AG09319 (cell line): ENCODE data around the gene PIK3C2B.

Experiments used
- DNase-seq: peaks from one replicate; pipeline ENCODE4 v3.0.0-alpha.2; 2010; ENCODE audit warnings: low read depth; ENCODE audit errors: extremely low read depth
- TF ChIP-seq, protein P1 (sequence below): IDR thresholded peaks from 2 replicates; pipeline ENCODE4 v1.5.1; 2011; ENCODE audit warnings: low read depth, mild to moderate bottlenecking, inconsistent platforms, low read length, moderate library complexity

PIK3C2B gene

DNA sequence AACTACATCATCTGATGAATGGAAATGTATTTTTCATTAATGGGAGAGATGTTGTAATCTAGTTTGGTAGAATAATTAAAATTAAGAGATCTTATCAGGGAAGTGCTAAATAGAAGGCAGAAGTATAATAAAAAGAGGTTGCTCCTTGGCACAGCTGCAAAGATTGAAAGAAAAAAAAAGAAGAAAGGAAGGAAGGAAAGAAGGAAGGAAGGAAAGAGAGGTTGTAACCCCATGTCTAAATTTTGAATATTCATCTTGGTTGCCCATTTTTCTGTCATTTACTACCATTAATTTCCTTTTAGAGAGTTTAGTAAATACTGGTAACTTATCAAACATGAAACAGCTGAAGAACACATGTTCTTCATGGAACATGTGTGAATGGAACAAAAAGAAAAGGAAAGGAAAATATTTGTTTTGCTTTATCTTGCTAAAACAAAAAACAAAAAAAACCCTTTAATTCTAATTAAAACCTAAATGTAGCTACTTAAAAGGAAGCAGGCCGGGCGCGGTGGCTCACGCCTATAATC lies 11.1 kb upstream of the PIK3C2B start:
- no peak for DNase-seq
- TF ChIP-seq, protein P1, sequence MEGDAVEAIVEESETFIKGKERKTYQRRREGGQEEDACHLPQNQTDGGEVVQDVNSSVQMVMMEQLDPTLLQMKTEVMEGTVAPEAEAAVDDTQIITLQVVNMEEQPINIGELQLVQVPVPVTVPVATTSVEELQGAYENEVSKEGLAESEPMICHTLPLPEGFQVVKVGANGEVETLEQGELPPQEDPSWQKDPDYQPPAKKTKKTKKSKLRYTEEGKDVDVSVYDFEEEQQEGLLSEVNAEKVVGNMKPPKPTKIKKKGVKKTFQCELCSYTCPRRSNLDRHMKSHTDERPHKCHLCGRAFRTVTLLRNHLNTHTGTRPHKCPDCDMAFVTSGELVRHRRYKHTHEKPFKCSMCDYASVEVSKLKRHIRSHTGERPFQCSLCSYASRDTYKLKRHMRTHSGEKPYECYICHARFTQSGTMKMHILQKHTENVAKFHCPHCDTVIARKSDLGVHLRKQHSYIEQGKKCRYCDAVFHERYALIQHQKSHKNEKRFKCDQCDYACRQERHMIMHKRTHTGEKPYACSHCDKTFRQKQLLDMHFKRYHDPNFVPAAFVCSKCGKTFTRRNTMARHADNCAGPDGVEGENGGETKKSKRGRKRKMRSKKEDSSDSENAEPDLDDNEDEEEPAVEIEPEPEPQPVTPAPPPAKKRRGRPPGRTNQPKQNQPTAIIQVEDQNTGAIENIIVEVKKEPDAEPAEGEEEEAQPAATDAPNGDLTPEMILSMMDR = no peak

DNA sequence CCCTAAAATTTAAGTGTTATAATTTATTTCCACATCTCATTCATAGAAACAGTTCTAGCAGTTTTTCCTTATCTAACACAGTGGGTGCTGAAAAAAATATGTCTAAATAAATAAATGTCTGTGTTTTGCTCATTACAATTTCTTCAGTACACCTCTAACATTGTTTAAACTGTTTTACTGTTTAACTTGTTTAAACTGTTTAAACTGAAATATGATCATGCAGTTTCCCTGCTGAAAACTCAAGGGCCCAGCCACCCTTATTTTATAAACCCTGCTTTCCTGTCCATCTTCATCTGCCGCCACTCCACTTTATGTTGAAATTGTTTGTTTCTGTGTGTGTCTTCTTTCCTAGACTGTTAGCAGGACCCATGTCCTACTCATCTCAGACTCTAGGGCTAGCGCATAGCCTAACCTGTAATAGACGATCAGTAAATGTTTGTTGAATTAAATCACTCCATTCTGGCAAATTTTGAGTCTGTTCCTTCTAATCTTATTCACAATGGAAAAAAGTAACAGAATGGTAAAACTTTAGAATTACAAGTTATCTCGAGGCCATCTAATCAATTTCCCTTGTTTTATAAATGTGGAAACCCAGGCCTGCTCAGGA lies 9.4 kb upstream of the PIK3C2B start:
- TF ChIP-seq, protein P1 = no peak
- DNase-seq = no peak

DNA sequence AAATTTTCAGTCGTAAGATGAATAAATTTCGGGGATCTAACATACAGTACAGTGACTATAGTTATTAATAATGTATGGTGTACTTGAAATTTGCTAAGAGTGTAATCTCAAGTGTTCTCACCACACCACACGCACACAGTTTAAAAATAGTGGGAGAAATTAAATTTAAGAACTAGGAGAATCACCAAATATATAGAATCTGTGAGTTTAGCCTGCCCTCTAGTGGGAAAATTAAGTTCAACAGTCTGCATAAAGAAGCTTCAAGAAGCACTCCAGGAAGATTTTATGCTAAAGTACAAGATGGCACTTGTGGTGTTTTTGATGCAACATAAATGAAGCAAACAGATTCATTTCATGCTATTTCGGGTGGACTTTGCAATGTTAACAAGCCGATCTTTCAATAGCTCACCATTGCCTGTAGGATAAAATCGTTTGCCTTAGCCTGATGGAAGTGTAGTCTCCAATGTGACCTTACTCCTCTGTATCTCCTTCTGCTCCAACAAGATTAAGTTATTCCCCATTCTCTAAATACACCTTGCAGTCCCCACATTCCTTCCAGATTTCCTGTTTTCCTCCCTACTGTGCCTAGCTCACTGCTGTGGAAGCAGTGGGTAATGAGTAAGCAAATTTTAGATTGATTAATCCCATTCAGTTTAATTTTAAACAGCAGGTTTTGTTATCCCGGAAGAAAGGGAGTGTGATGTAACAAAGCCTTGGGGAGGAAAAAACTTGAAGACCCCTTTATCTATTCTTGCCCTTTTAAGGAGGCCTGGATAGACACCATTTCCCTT lies 8.7 kb upstream of the PIK3C2B start:
- TF ChIP-seq, protein P1 = peak; percentile 61
- DNase-seq = no peak

DNA sequence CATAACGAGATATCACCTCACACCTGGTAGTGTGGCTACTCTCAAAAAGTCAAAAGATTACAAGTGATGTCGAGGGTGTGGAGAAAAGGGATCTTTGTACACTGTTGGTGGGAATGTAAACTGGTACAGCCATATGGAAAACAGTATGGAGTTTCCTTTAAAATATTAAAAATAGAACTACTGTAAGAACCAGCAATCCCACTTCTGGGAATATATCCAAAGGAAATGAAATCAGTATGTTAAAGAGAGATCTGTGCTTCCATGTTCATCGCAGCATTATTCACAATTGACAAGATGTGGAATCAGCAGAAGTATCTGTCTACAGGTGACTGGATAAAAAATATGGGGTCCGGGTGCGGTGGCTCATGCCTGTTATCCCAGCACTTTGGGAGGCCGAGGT lies 7.6 kb upstream of the PIK3C2B start:
- no peak for DNase-seq
- TF ChIP-seq, protein P1 = no peak

DNA sequence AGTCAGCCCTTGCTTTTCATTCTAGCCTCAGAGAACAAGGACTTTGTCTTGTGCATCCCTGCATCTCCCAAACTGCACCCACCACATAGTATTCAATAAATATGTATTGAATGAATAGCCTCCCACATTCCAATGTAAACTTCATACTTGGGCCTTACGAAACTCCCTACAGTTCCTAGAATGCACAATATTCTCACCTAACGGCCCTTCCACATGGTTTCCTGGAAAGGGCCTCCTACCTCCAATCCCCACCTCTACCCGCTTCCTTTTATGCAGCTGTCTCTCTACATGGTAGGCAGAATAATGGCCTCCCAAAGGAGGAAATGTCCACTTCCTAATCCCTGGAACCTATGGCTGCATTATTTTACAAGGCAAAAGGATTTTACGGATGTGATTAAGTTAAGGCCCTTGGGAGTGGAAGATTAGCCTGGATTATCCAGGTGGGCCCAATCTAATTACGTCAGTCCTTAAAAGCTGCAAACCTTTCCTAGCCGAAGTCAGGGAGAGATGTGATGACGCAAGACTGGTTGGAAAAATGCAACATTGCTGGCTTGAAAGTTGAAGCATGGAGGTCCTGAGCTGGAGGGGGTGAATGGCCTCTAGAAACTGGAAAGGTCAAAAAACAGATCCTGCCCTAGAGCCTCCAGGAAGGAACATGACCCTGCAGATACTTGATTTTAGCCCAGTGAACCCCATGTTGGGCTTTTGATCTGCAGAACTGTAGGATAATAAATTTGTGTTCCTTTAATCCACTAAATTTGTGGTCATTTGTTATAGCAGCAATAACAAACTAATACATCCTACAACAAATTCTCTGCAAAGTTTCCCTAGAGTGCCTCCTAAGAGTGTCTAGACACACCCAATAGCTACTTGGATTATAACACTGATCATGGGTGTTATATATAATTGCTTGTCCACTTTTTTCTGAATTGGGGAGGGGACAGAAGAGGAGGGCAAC lies 5.2 kb upstream of the PIK3C2B start:
- TF ChIP-seq, protein P1 = no peak
- DNase-seq = no peak

DNA sequence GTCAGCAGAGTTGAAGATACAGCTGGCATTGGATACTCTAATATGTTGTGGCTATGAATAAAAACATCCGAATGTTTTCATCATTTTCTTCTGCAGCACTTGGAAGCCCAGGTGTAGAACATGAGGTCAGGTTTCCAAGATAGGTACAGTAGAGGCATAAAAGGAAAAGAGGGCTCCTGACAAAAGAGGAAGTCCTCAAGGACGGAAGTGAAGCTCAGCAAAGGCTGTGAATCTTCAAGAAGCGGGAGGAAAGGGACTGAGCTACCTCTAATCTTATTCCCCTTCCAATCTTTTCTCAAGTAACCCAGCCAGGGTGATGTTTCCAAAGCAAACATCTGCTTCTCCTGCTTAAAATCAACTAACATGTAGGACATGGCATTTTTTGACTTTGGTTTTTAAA lies 4.4 kb upstream of the PIK3C2B start:
- TF ChIP-seq, protein P1 = no peak
- no peak for DNase-seq
